ENCODE measurements around the gene KREMEN2. TPM values are rescaled to one million over a fixed set of nuclear protein-coding genes. Genes with fewer than 3 reads are reported as not detected.

KREMEN2 gene
- total and polyA plus RNA-seq, 2 of the 13 experiments (the other 11 are each of a cell fraction or from before 2014, with no cell fraction given), result 0.48 to 1.2 TPM

- TF ChIP-seq, protein P1, sequence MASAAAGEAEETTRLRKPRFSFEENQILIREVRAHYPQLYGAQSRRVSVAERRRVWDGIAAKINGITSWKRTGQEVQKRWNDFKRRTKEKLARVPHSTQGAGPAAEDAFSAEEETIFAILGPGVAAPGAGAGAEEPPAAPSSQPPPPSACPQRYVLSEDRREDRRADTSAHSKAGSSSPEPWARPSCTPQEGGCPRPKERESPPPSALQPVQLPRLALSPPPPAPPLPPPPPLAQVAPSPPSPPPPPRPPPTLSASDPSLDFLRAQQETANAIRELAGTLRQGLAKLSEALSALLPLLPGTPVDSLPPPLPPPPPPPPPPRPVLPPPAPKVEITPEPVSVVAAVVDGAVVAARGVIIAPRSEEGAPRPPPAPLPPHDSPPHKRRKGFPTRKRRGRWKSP (CRISPR knock-in tag; IDR thresholded peaks at IDR 0.05), result peak; percentile 78; the same call in 1 of the 2 replicates
- TF ChIP-seq ZBTB42 (CRISPR knock-in tag; IDR thresholded peaks at IDR 0.05) (0 out of 2 replicates have a peak, but pooled peaks have one; percentile 39), ZNF672 (CRISPR knock-in tag; IDR thresholded peaks at IDR 0.05) (no peak), ZNF614 (CRISPR knock-in tag; IDR thresholded peaks at IDR 0.05; ENCODE audit: borderline replicate concordance) (0 out of 2 replicates have a peak, but pooled peaks have one; percentile 46), GFI1 (CRISPR knock-in tag; IDR thresholded peaks at IDR 0.05; ENCODE audit: borderline replicate concordance) (no peak), CREB3 (CRISPR knock-in tag; IDR thresholded peaks at IDR 0.05) (0 out of 2 replicates have a peak, but pooled peaks have one; percentile 41), RNF219 (CRISPR knock-in tag; IDR thresholded peaks at IDR 0.05) (no peak), HNRNPLL (IDR thresholded peaks at IDR 0.05; ENCODE audit: low read depth, low read length, poor library complexity, severe bottlenecking) (peak; percentile 73), MAZ (IDR thresholded peaks at IDR 0.05; ENCODE audit: borderline replicate concordance, low read depth, low read length) (peak; percentile 36; the same call in 1 of the 2 replicates), MAZ (CRISPR knock-in tag; IDR thresholded peaks at IDR 0.05; ENCODE audit: low read depth) (peak; percentile 85), ZNF567 (CRISPR knock-in tag; IDR thresholded peaks at IDR 0.05; ENCODE audit: borderline replicate concordance) (no peak), HOXA3 (CRISPR knock-in tag; IDR thresholded peaks at IDR 0.05) (peak; percentile 48; the same call in 1 of the 2 replicates), KLF11 (CRISPR knock-in tag; IDR thresholded peaks at IDR 0.05) (0 out of 2 replicates have a peak, but pooled peaks have one; percentile 55), ZNF232 (CRISPR knock-in tag; IDR thresholded peaks at IDR 0.05; ENCODE audit: borderline replicate concordance) (peak; percentile 43; the same call in 1 of the 2 replicates), ELK4 (CRISPR knock-in tag; IDR thresholded peaks at IDR 0.05; ENCODE audit: borderline replicate concordance) (no peak), ZNF446 (CRISPR knock-in tag; IDR thresholded peaks at IDR 0.05) (no peak)
- TF ChIP-seq, protein P2, sequence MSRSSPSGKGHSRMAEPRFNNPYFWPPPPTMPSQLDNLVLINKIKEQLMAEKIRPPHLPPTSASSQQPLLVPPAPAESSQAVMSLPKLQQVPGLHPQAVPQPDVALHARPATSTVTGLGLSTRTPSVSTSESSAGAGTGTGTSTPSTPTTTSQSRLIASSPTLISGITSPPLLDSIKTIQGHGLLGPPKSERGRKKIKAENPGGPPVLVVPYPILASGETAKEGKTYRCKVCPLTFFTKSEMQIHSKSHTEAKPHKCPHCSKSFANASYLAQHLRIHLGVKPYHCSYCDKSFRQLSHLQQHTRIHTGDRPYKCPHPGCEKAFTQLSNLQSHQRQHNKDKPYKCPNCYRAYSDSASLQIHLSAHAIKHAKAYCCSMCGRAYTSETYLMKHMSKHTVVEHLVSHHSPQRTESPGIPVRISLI (CRISPR knock-in tag; IDR thresholded peaks at IDR 0.05; ENCODE audit: borderline replicate concordance), result peak; percentile 95
- TF ChIP-seq, protein P3, sequence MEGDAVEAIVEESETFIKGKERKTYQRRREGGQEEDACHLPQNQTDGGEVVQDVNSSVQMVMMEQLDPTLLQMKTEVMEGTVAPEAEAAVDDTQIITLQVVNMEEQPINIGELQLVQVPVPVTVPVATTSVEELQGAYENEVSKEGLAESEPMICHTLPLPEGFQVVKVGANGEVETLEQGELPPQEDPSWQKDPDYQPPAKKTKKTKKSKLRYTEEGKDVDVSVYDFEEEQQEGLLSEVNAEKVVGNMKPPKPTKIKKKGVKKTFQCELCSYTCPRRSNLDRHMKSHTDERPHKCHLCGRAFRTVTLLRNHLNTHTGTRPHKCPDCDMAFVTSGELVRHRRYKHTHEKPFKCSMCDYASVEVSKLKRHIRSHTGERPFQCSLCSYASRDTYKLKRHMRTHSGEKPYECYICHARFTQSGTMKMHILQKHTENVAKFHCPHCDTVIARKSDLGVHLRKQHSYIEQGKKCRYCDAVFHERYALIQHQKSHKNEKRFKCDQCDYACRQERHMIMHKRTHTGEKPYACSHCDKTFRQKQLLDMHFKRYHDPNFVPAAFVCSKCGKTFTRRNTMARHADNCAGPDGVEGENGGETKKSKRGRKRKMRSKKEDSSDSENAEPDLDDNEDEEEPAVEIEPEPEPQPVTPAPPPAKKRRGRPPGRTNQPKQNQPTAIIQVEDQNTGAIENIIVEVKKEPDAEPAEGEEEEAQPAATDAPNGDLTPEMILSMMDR (CRISPR knock-in tag; IDR thresholded peaks at IDR 0.05), result peak; percentile 98
Measured at GRCh38 chr16:3003582-3004270, 39.7 kb downstream of the KREMEN2 start (continued).

Data from HepG2 (cell line).